ENCODE data around the gene COL18A1.

Gene COL18A1

GRCh38 chr21:45509566-45510465 lies 104.9 kb downstream of the COL18A1 start:
- no peak for DNase-seq
- H3K9me3 ChIP-seq (ENCODE audit: control insufficient read depth, low read length), result no peaks in the 10 kb centered on the region
- H3K27ac ChIP-seq (ENCODE audit: insufficient read depth, low read length, poor library complexity, severe bottlenecking), result no peak overlapping the region
- no peaks in the 10 kb centered on the region for H3K36me3 ChIP-seq (ENCODE audit: control insufficient read depth, insufficient read depth, low read length)
- no peaks in the 10 kb centered on the region for H3K27me3 ChIP-seq (replicated peaks; ENCODE audit: control insufficient read depth, insufficient read depth, low read length, poor library complexity, severe bottlenecking)
- no peaks in the 10 kb centered on the region for H3K4me1 ChIP-seq (ENCODE audit: control insufficient read depth, insufficient read depth, low read length, poor library complexity, severe bottlenecking)
- no peak overlapping the region for H3K4me3 ChIP-seq (ENCODE audit: insufficient read depth, low read depth, low read length, poor library complexity, severe bottlenecking)

- Histone ChIP-seq H3K4me1 (ENCODE audit: control insufficient read depth, insufficient read depth, low read length, poor library complexity, severe bottlenecking) (no peaks in the 10 kb centered on the region), H3K9me3 (ENCODE audit: control insufficient read depth, low read length) (no peaks in the 10 kb centered on the region), H3K27me3 (replicated peaks; ENCODE audit: control insufficient read depth, insufficient read depth, low read length, poor library complexity, severe bottlenecking) (no peaks in the 10 kb centered on the region), H3K4me3 (ENCODE audit: insufficient read depth, low read depth, low read length, poor library complexity, severe bottlenecking) (no peak overlapping the region), H3K36me3 (ENCODE audit: control insufficient read depth, insufficient read depth, low read length) (no peaks in the 10 kb centered on the region), H3K27ac (ENCODE audit: insufficient read depth, low read length, poor library complexity, severe bottlenecking) (no peak overlapping the region)
- DNase-seq, result no peak
Observed at GRCh38 chr21:45510466-45510955, 105.5 kb downstream of the COL18A1 start.

GRCh38 chr21:45511007-45511406 lies 106.0 kb downstream of the COL18A1 start:
- Histone ChIP-seq H3K4me3 (ENCODE audit: insufficient read depth, low read depth, low read length, poor library complexity, severe bottlenecking) (no peak overlapping the region), H3K36me3 (ENCODE audit: control insufficient read depth, insufficient read depth, low read length) (no peaks in the 10 kb centered on the region), H3K9me3 (ENCODE audit: control insufficient read depth, low read length) (no peaks in the 10 kb centered on the region), H3K27ac (ENCODE audit: insufficient read depth, low read length, poor library complexity, severe bottlenecking) (no peak overlapping the region), H3K27me3 (replicated peaks; ENCODE audit: control insufficient read depth, insufficient read depth, low read length, poor library complexity, severe bottlenecking) (no peaks in the 10 kb centered on the region), H3K4me1 (ENCODE audit: control insufficient read depth, insufficient read depth, low read length, poor library complexity, severe bottlenecking) (no peaks in the 10 kb centered on the region)
- DNase-seq, result no peak

GRCh38 chr21:45511661-45512431 lies 106.9 kb downstream of the COL18A1 start:
- Histone ChIP-seq H3K9me3 (ENCODE audit: control insufficient read depth, low read length) (no peaks in the 10 kb centered on the region), H3K4me1 (ENCODE audit: control insufficient read depth, insufficient read depth, low read length, poor library complexity, severe bottlenecking) (no peaks in the 10 kb centered on the region)

GRCh38 chr21:45512626-45513002 lies 107.6 kb downstream of the COL18A1 start:
- Histone ChIP-seq H3K9me3 (ENCODE audit: control insufficient read depth, low read length) (no peaks in the 10 kb centered on the region), H3K4me3 (ENCODE audit: insufficient read depth, low read depth, low read length, poor library complexity, severe bottlenecking) (no peak overlapping the region), H3K27me3 (replicated peaks; ENCODE audit: control insufficient read depth, insufficient read depth, low read length, poor library complexity, severe bottlenecking) (no peaks in the 10 kb centered on the region), H3K27ac (ENCODE audit: insufficient read depth, low read length, poor library complexity, severe bottlenecking) (no peak overlapping the region), H3K36me3 (ENCODE audit: control insufficient read depth, insufficient read depth, low read length) (no peaks in the 10 kb centered on the region), H3K4me1 (ENCODE audit: control insufficient read depth, insufficient read depth, low read length, poor library complexity, severe bottlenecking) (no peaks in the 10 kb centered on the region)
- DNase-seq, result no peak

More at GRCh38 chr21:45511661-45512431, 106.9 kb downstream of the COL18A1 start:
- H3K4me3 ChIP-seq (ENCODE audit: insufficient read depth, low read depth, low read length, poor library complexity, severe bottlenecking), result no peak overlapping the region
- H3K36me3 ChIP-seq (ENCODE audit: control insufficient read depth, insufficient read depth, low read length), result no peaks in the 10 kb centered on the region
- no peak overlapping the region for H3K27ac ChIP-seq (ENCODE audit: insufficient read depth, low read length, poor library complexity, severe bottlenecking)
- no peaks in the 10 kb centered on the region for H3K27me3 ChIP-seq (replicated peaks; ENCODE audit: control insufficient read depth, insufficient read depth, low read length, poor library complexity, severe bottlenecking)
- DNase-seq, result no peak

- no peak overlapping the region for H3K27ac ChIP-seq (ENCODE audit: insufficient read depth, low read length, poor library complexity, severe bottlenecking)
- no peak overlapping the region for H3K4me3 ChIP-seq (ENCODE audit: insufficient read depth, low read depth, low read length, poor library complexity, severe bottlenecking)
- no peaks in the 10 kb centered on the region for H3K9me3 ChIP-seq (ENCODE audit: control insufficient read depth, low read length)
- DNase-seq, result no peak
- H3K36me3 ChIP-seq (ENCODE audit: control insufficient read depth, insufficient read depth, low read length), result no peaks in the 10 kb centered on the region
- no peaks in the 10 kb centered on the region for H3K4me1 ChIP-seq (ENCODE audit: control insufficient read depth, insufficient read depth, low read length, poor library complexity, severe bottlenecking)
- no peaks in the 10 kb centered on the region for H3K27me3 ChIP-seq (replicated peaks; ENCODE audit: control insufficient read depth, insufficient read depth, low read length, poor library complexity, severe bottlenecking)
Observed at GRCh38 chr21:45513003-45513717, 108.2 kb downstream of the COL18A1 start.

GRCh38 chr21:45513741-45514310 lies 108.9 kb downstream of the COL18A1 start:
- Histone ChIP-seq H3K4me3 (ENCODE audit: insufficient read depth, low read depth, low read length, poor library complexity, severe bottlenecking) (no peak overlapping the region), H3K27ac (ENCODE audit: insufficient read depth, low read length, poor library complexity, severe bottlenecking) (no peak overlapping the region), H3K9me3 (ENCODE audit: control insufficient read depth, low read length) (no peaks in the 10 kb centered on the region), H3K4me1 (ENCODE audit: control insufficient read depth, insufficient read depth, low read length, poor library complexity, severe bottlenecking) (no peaks in the 10 kb centered on the region), H3K27me3 (replicated peaks; ENCODE audit: control insufficient read depth, insufficient read depth, low read length, poor library complexity, severe bottlenecking) (no peaks in the 10 kb centered on the region), H3K36me3 (ENCODE audit: control insufficient read depth, insufficient read depth, low read length) (no peaks in the 10 kb centered on the region)
- DNase-seq, result no peak

GRCh38 chr21:45514311-45515021 lies 109.5 kb downstream of the COL18A1 start:
- H3K27ac ChIP-seq (ENCODE audit: insufficient read depth, low read length, poor library complexity, severe bottlenecking), result no peak overlapping the region
- DNase-seq, result no peak
- H3K4me1 ChIP-seq (ENCODE audit: control insufficient read depth, insufficient read depth, low read length, poor library complexity, severe bottlenecking), result no peaks in the 10 kb centered on the region
- H3K27me3 ChIP-seq (replicated peaks; ENCODE audit: control insufficient read depth, insufficient read depth, low read length, poor library complexity, severe bottlenecking), result no peaks in the 10 kb centered on the region
- H3K4me3 ChIP-seq (ENCODE audit: insufficient read depth, low read depth, low read length, poor library complexity, severe bottlenecking), result no peak overlapping the region
- peaks cover 3% of the 10 kb centered on the region for H3K36me3 ChIP-seq (ENCODE audit: control insufficient read depth, insufficient read depth, low read length)
- H3K9me3 ChIP-seq (ENCODE audit: control insufficient read depth, low read length), result peaks cover 5% of the 10 kb centered on the region

Data from effector memory CD4-positive, alpha-beta T cell (primary cell).